ENCODE results near the gene PAK2. TPM values are rescaled to one million over a fixed set of nuclear protein-coding genes. Genes with fewer than 3 reads are reported as not detected.

PAK2 gene
- total and polyA plus RNA-seq, 2 experiments from 2014 or later: 24.3 to 49.4 TPM

DNA sequence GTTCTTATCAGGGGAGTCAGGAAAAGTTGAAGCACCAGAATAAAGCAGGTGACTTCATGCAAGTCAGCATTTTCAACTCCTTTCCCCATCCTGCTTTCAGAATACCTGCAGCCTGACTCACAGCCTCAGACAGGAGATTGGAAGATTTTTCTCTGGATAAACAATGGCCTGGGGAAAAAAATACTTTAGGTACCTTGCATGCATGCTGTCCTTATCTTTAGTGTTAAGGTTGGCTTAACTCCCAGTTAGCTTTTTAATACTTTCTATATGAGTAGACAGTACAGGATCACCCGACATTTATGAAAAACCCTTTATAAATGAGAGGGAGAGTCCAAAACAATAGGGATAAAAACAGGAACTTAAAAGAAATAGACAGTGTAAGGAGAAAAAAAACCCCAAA lies 53.6 kb downstream of the PAK2 start (continued):
- no peak for TF ChIP-seq EZH2phosphoT487 (IDR thresholded peaks at IDR 0.05; ENCODE audit: unreplicated experiment)
- no peak for TF ChIP-seq JUNB (IDR thresholded peaks at IDR 0.05; ENCODE audit: unreplicated experiment)
- TF ChIP-seq CREB1 (CRISPR knock-in tag; IDR thresholded peaks at IDR 0.05; ENCODE audit: low read depth): no peak
- no peak for TF ChIP-seq ZNF331 (CRISPR knock-in tag; IDR thresholded peaks at IDR 0.05; ENCODE audit: low read depth)
- TF ChIP-seq, protein P1, sequence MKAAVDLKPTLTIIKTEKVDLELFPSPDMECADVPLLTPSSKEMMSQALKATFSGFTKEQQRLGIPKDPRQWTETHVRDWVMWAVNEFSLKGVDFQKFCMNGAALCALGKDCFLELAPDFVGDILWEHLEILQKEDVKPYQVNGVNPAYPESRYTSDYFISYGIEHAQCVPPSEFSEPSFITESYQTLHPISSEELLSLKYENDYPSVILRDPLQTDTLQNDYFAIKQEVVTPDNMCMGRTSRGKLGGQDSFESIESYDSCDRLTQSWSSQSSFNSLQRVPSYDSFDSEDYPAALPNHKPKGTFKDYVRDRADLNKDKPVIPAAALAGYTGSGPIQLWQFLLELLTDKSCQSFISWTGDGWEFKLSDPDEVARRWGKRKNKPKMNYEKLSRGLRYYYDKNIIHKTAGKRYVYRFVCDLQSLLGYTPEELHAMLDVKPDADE (IDR thresholded peaks at IDR 0.05): no peak

- Histone ChIP-seq H3K27ac (ENCODE audit: low read depth) (no peak overlapping the region), H4K20me1 (replicated peaks; ENCODE audit: insufficient read depth) (peaks cover 4% of the 10 kb centered on the region; the same call in 1 of the 2 replicates), H3K79me2 (replicated peaks; ENCODE audit: insufficient read depth) (peaks cover 93% of the 10 kb centered on the region), H2AFZ (no peak overlapping the region), H3K27me3 (ENCODE audit: insufficient read depth) (no peaks in the 10 kb centered on the region), H3K36me3 (ENCODE audit: insufficient read depth) (peaks cover 9% of the 10 kb centered on the region; the same call in 1 of the 2 replicates), H3K4me1 (ENCODE audit: insufficient read depth) (no peaks in the 10 kb centered on the region), H3K9me2 (ENCODE audit: insufficient read depth) (no peaks in the 10 kb centered on the region), H3F3A (replicated peaks; ENCODE audit: low read depth) (no peaks in the 10 kb centered on the region), H3K4me3 (no peak overlapping the region), H3K4me2 (no peak overlapping the region)
- DNase-seq (ENCODE audit: low spot score): no peak
- H3K9me3 Mint-ChIP-seq: peaks cover 20% of the 10 kb centered on the region
- H3K4me1 Mint-ChIP-seq: no peaks in the 10 kb centered on the region; the same call in 2 of the 3 replicates
- peaks cover 53% of the 10 kb centered on the region for H3K36me3 Mint-ChIP-seq (ENCODE audit: low read depth)
- ATAC-seq: 0 out of 3 replicates have a peak, but pooled peaks have one; percentile 25
- no peaks in the 10 kb centered on the region for H3K27me3 Mint-ChIP-seq (ENCODE audit: insufficient read depth, low read depth, poor library complexity)
- no peak overlapping the region for H3K4me3 Mint-ChIP-seq
- H3K27ac Mint-ChIP-seq: no peak overlapping the region; the same call in 1 of the 2 replicates
- TF ChIP-seq POLR2AphosphoS5 (IDR thresholded peaks at IDR 0.05; ENCODE audit: low read depth) (no peak), STAT1 (IDR thresholded peaks at IDR 0.05; ENCODE audit: unreplicated experiment) (no peak), REST (IDR thresholded peaks at IDR 0.05; ENCODE audit: unreplicated experiment) (no peak), ZNF114 (CRISPR knock-in tag; IDR thresholded peaks at IDR 0.05) (no peak), NANOG (IDR thresholded peaks at IDR 0.05; ENCODE audit: borderline replicate concordance) (no peak), CREB1 (CRISPR knock-in tag; IDR thresholded peaks at IDR 0.05; ENCODE audit: low read depth) (no peak), EZH2 (IDR thresholded peaks at IDR 0.05; ENCODE audit: low read depth, unreplicated experiment) (no peak)
- TF ChIP-seq, protein P1 (IDR thresholded peaks at IDR 0.05): no peak
- TF ChIP-seq, protein P2, sequence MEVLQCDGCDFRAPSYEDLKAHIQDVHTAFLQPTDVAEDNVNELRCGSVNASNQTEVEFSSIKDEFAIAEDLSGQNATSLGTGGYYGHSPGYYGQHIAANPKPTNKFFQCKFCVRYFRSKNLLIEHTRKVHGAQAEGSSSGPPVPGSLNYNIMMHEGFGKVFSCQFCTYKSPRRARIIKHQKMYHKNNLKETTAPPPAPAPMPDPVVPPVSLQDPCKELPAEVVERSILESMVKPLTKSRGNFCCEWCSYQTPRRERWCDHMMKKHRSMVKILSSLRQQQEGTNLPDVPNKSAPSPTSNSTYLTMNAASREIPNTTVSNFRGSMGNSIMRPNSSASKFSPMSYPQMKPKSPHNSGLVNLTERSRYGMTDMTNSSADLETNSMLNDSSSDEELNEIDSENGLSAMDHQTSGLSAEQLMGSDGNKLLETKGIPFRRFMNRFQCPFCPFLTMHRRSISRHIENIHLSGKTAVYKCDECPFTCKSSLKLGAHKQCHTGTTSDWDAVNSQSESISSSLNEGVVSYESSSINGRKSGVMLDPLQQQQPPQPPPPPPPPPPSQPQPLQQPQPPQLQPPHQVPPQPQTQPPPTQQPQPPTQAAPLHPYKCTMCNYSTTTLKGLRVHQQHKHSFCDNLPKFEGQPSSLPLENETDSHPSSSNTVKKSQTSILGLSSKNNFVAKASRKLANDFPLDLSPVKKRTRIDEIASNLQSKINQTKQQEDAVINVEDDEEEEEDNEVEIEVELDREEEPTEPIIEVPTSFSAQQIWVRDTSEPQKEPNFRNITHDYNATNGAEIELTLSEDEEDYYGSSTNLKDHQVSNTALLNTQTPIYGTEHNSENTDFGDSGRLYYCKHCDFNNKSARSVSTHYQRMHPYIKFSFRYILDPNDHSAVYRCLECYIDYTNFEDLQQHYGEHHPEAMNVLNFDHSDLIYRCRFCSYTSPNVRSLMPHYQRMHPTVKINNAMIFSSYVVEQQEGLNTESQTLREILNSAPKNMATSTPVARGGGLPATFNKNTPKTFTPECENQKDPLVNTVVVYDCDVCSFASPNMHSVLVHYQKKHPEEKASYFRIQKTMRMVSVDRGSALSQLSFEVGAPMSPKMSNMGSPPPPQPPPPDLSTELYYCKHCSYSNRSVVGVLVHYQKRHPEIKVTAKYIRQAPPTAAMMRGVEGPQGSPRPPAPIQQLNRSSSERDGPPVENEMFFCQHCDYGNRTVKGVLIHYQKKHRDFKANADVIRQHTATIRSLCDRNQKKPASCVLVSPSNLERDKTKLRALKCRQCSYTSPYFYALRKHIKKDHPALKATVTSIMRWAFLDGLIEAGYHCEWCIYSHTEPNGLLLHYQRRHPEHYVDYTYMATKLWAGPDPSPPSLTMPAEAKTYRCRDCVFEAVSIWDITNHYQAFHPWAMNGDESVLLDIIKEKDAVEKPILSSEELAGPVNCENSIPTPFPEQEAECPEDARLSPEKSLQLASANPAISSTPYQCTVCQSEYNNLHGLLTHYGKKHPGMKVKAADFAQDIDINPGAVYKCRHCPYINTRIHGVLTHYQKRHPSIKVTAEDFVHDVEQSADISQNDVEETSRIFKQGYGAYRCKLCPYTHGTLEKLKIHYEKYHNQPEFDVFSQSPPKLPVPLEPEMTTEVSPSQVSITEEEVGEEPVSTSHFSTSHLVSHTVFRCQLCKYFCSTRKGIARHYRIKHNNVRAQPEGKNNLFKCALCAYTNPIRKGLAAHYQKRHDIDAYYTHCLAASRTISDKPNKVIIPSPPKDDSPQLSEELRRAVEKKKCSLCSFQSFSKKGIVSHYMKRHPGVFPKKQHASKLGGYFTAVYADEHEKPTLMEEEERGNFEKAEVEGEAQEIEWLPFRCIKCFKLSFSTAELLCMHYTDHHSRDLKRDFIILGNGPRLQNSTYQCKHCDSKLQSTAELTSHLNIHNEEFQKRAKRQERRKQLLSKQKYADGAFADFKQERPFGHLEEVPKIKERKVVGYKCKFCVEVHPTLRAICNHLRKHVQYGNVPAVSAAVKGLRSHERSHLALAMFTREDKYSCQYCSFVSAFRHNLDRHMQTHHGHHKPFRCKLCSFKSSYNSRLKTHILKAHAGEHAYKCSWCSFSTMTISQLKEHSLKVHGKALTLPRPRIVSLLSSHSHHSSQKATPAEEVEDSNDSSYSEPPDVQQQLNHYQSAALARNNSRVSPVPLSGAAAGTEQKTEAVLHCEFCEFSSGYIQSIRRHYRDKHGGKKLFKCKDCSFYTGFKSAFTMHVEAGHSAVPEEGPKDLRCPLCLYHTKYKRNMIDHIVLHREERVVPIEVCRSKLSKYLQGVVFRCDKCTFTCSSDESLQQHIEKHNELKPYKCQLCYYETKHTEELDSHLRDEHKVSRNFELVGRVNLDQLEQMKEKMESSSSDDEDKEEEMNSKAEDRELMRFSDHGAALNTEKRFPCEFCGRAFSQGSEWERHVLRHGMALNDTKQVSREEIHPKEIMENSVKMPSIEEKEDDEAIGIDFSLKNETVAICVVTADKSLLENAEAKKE (CRISPR knock-in tag; IDR thresholded peaks at IDR 0.05): no peak
Observed at GRCh38 chr3:196794467-196794866, 54.8 kb downstream of the PAK2 start.

All from GM23338 (cell line).